ENCODE data around the gene UNK. TPM values are rescaled to one million over a fixed set of nuclear protein-coding genes. Genes with fewer than 3 reads are reported as not detected.

UNK gene
- total RNA-seq, 2 experiments from 2014 or later = 41.5 to 67.6 TPM

DNA sequence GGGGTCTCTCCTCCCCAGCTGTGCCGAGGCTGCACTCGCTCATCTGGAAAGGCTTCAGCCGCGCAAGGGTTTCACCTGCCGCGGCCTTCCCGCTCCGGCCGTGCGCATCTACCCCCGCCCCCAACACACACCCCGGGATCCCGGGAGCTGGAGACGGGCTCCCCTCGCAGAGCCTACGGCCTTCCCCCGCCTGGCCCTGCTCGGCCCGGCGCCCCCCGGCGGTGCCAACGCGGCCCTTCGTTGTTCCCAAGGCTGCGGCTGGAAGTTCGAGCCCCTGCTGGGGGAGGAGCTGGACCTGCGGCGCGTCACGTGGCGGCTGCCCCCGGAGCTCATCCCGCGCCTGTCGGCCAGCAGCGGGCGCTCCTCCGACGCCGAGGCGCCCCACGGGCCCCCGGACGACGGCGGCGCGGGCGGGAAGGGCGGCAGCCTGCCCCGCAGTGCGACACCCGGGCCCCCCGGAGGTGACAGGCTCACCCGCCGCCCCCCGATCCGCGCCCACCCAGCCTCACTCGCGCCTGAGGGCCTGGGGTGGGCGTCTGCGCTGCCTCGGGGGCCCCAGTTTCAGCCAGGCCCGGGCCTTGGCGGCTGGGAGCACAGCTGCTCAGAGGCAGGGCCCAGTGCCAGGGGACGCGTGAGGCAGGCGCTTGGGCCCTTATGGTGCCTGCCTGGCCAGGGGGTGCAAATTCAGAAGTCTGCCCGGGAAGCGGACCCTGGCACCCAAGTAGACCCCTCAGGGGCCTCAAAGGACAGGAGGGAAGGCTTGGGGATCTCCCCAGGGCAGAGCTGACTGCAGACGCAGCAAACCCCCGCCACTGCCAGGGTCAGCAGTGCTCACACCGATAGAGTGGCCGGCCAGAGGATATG is 30.9 kb upstream of the UNK start:
- ChIA-PET CTCF (ENCODE audit: unreplicated experiment) (interaction anchor here (0.7 to 2.5 kb wide), 14 partner anchors 9 to 297 kb away, joined by 3 to 15 read pairs (median 6); partner anchors contain the start of genes GALK1, RECQL5, SAP30BP and SMIM5), POLR2A (interaction anchor here (0.5 to 1.4 kb wide), 12 partner anchors 8 to 192 kb away, joined by 3 to 6 read pairs (median 3); partner anchors contain the start of gene SAP30BP)
- peak overlapping the region; percentile 77 for H3K4me2 ChIP-seq (ENCODE audit: low read length)
- H3K4me3 ChIP-seq (ENCODE audit: low read depth, low read length, poor library complexity, severe bottlenecking) = peak overlapping the region; percentile 67
- DNase-seq (ENCODE audit: low spot score) = peak; percentile 92
- peak overlapping the region; percentile 15 for H3K27ac ChIP-seq (ENCODE audit: low read depth, low read length, poor library complexity, severe bottlenecking)
- H3K9me3 ChIP-seq (ENCODE audit: low read length) = no peaks in the 10 kb centered on the region
- H3K9me2 ChIP-seq (ENCODE audit: insufficient read depth, low read length) = no peaks in the 10 kb centered on the region
- peaks cover 39% of the 10 kb centered on the region for H3K4me1 ChIP-seq (ENCODE audit: insufficient read depth, low read length, poor library complexity, severe bottlenecking)
- no peaks in the 10 kb centered on the region for H3K79me2 ChIP-seq (ENCODE audit: insufficient read depth, low read depth, low read length)
- H4K20me1 ChIP-seq (ENCODE audit: insufficient read depth, low read length) = no peaks in the 10 kb centered on the region
- peak overlapping the region; percentile 84 for H2AFZ ChIP-seq (ENCODE audit: low read length)
- TF ChIP-seq, protein P1, sequence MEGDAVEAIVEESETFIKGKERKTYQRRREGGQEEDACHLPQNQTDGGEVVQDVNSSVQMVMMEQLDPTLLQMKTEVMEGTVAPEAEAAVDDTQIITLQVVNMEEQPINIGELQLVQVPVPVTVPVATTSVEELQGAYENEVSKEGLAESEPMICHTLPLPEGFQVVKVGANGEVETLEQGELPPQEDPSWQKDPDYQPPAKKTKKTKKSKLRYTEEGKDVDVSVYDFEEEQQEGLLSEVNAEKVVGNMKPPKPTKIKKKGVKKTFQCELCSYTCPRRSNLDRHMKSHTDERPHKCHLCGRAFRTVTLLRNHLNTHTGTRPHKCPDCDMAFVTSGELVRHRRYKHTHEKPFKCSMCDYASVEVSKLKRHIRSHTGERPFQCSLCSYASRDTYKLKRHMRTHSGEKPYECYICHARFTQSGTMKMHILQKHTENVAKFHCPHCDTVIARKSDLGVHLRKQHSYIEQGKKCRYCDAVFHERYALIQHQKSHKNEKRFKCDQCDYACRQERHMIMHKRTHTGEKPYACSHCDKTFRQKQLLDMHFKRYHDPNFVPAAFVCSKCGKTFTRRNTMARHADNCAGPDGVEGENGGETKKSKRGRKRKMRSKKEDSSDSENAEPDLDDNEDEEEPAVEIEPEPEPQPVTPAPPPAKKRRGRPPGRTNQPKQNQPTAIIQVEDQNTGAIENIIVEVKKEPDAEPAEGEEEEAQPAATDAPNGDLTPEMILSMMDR (conservative IDR thresholded peaks at IDR 0.05; ENCODE audit: low read length) = peak; percentile 95
- TF ChIP-seq EZH2phosphoT487 (IDR thresholded peaks at IDR 0.05; ENCODE audit: borderline replicate concordance, low read depth, low read length) = no peak
- intact Hi-C loops (cut with micrococcal nuclease; ENCODE audit: unreplicated experiment) = loop anchor here (5.0 kb wide), 2 partner anchors 94 to 326 kb away; no protein-coding TSS in a partner anchor
- no peaks in the 10 kb centered on the region for H3K36me3 ChIP-seq (ENCODE audit: insufficient read depth, low read length)
- no TSS peak for BruUV-seq (replicated peaks)

DNA sequence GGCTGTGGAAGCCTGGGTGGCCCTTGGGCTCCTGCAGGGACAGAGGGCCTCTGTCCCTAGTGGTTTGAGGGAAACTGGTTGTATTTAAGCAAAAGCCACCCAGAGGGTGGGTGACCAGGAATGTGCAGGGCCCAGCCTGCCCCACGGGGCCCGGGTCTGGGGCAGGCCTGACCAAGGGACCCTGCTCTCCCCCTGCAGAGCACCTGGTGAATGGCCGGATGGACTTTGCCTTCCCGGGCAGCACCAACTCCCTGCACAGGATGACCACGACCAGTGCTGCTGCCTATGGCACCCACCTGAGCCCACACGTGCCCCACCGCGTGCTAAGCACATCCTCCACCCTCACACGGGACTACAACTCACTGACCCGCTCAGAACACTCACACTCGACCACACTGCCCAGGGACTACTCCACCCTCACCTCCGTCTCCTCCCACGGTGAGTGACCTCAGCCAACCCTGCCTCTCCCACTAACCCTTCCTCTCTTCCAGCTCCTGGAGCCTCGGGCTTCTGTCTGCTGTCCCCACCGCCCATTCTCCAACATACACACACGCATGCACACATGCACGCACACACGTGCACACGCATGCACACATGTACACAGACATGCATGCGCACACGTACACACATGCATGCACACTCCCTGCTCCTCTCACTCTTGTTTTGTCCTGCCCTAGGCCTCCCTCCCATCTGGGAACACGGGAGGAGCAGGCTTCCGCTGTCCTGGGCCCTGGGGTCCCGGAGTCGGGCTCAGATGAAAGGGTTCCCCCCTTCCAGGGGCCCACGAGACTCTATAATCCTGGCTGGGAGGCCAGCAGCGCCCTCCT is 30.0 kb upstream of the UNK start:
- no peak for DNase-seq (ENCODE audit: low spot score)
- intact Hi-C loops (cut with micrococcal nuclease; ENCODE audit: unreplicated experiment) = loop anchor here (5.0 kb wide), 2 partner anchors 93 to 327 kb away; no protein-coding TSS in a partner anchor
- Histone ChIP-seq H3K4me3 (ENCODE audit: low read depth, low read length, poor library complexity, severe bottlenecking) (peak overlapping the region; percentile 67), H3K9me3 (ENCODE audit: low read length) (no peaks in the 10 kb centered on the region), H3K79me2 (ENCODE audit: insufficient read depth, low read depth, low read length) (no peaks in the 10 kb centered on the region), H3K9me2 (ENCODE audit: insufficient read depth, low read length) (no peaks in the 10 kb centered on the region), H3K27ac (ENCODE audit: low read depth, low read length, poor library complexity, severe bottlenecking) (no peak overlapping the region), H2AFZ (ENCODE audit: low read length) (peak overlapping the region; percentile 84; the same call in 1 of the 2 replicates), H3K4me1 (ENCODE audit: insufficient read depth, low read length, poor library complexity, severe bottlenecking) (peaks cover 30% of the 10 kb centered on the region), H3K4me2 (ENCODE audit: low read length) (peak overlapping the region; percentile 77), H4K20me1 (ENCODE audit: insufficient read depth, low read length) (no peaks in the 10 kb centered on the region), H3K36me3 (ENCODE audit: insufficient read depth, low read length) (no peaks in the 10 kb centered on the region)
- POLR2A ChIA-PET = interaction anchor here (1.1 to 1.4 kb wide), 2 partner anchors 8 to 17 kb away, joined by 4 to 5 read pairs; no protein-coding TSS in a partner anchor
- BruUV-seq (replicated peaks) = no TSS peak
- CTCF ChIA-PET (ENCODE audit: unreplicated experiment) = interaction anchor here (1.1 to 2.5 kb wide), 3 partner anchors 10 to 298 kb away, joined by 6 to 15 read pairs (median 6); partner anchors contain the start of genes GALK1 and TMEM94
- TF ChIP-seq, protein P1 (conservative IDR thresholded peaks at IDR 0.05; ENCODE audit: low read length) = no peak
- no peak for TF ChIP-seq EZH2phosphoT487 (IDR thresholded peaks at IDR 0.05; ENCODE audit: borderline replicate concordance, low read depth, low read length)

Measured in OCI-LY7 (cell line).